ENCODE measurements around the gene CD300LG.

DNA sequence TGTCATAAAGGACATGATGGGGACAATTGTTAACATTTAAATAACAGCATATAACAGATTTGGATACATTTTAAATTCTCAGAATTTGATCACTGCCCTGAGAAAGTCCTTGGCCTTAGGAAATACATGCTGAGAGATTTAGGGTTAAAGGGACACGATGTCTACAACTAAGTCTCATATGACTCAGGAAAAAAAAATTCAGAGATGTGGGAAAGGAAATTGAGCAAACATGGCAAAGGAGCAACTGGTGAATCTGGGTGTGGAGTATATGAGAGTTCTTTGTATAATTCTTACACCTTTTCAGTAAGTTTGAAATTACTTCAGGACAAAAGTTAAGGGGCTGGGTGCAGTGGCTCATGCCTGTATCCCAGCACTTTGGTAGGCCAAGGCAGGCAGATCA, 32.3 kb upstream of the CD300LG start:
- TF ChIP-seq, protein P1, sequence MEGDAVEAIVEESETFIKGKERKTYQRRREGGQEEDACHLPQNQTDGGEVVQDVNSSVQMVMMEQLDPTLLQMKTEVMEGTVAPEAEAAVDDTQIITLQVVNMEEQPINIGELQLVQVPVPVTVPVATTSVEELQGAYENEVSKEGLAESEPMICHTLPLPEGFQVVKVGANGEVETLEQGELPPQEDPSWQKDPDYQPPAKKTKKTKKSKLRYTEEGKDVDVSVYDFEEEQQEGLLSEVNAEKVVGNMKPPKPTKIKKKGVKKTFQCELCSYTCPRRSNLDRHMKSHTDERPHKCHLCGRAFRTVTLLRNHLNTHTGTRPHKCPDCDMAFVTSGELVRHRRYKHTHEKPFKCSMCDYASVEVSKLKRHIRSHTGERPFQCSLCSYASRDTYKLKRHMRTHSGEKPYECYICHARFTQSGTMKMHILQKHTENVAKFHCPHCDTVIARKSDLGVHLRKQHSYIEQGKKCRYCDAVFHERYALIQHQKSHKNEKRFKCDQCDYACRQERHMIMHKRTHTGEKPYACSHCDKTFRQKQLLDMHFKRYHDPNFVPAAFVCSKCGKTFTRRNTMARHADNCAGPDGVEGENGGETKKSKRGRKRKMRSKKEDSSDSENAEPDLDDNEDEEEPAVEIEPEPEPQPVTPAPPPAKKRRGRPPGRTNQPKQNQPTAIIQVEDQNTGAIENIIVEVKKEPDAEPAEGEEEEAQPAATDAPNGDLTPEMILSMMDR (IDR thresholded peaks at IDR 0.05) = no peak
- TF ChIP-seq POLR2A (IDR thresholded peaks at IDR 0.05) = no peak

Data from right lobe of liver (tissue), 4 donors.